Measurements from ENCODE around the gene COQ6.
"Not testable (repeated sequence)": the region's sequence is repeated elsewhere in the genome, so short reads cannot be mapped to it uniquely, and the experiment has no call there.

COQ6 gene

GRCh38 chr14:73976125-73976524 is 26.0 kb downstream of the COQ6 start:
- Histone ChIP-seq H3K27ac (ENCODE audit: low read length) (no peak overlapping the region), H3K9ac (ENCODE audit: low read length) (no peak overlapping the region), H3K27me3 (ENCODE audit: low read depth, low read length) (no peaks in the 10 kb centered on the region), H2AFZ (ENCODE audit: low read depth, low read length) (no peak overlapping the region), H3K4me2 (ENCODE audit: low read length) (no peak overlapping the region), H3K79me2 (ENCODE audit: low read length) (no peaks in the 10 kb centered on the region), H3K4me1 (ENCODE audit: low read length) (no peaks in the 10 kb centered on the region), H3K4me3 (ENCODE audit: low read length) (no peak overlapping the region), H4K20me1 (ENCODE audit: insufficient read depth, low read length) (no peaks in the 10 kb centered on the region), H3K9me3 (ENCODE audit: insufficient read depth, low read length) (no peaks in the 10 kb centered on the region), H3K36me3 (replicated peaks; ENCODE audit: low read depth, low read length) (no peaks in the 10 kb centered on the region)
- TF ChIP-seq CTCF (IDR thresholded peaks at IDR 0.05; ENCODE audit: low read depth, low read length) (no peak), EZH2phosphoT487 (IDR thresholded peaks at IDR 0.05; ENCODE audit: low read depth) (no peak)

- Histone ChIP-seq H3K9me3 (ENCODE audit: insufficient read depth, low read length) (no peaks in the 10 kb centered on the region), H3K36me3 (replicated peaks; ENCODE audit: low read depth, low read length) (no peaks in the 10 kb centered on the region), H3K4me1 (ENCODE audit: low read length) (no peaks in the 10 kb centered on the region), H3K79me2 (ENCODE audit: low read length) (no peaks in the 10 kb centered on the region), H3K27me3 (ENCODE audit: low read depth, low read length) (no peaks in the 10 kb centered on the region), H2AFZ (ENCODE audit: low read depth, low read length) (no peak overlapping the region), H4K20me1 (ENCODE audit: insufficient read depth, low read length) (no peaks in the 10 kb centered on the region), H3K27ac (ENCODE audit: low read length) (no peak overlapping the region), H3K9ac (ENCODE audit: low read length) (no peak overlapping the region), H3K4me2 (ENCODE audit: low read length) (no peak overlapping the region), H3K4me3 (ENCODE audit: low read length) (no peak overlapping the region)
- TF ChIP-seq EZH2phosphoT487 (IDR thresholded peaks at IDR 0.05; ENCODE audit: low read depth) (no peak), CTCF (IDR thresholded peaks at IDR 0.05; ENCODE audit: low read depth, low read length) (no peak)
Measured at GRCh38 chr14:73977896-73978295, 27.8 kb downstream of the COQ6 start.

GRCh38 chr14:73988065-73988464 is 38.0 kb downstream of the COQ6 start:
- H2AFZ ChIP-seq (ENCODE audit: low read depth, low read length): no peak overlapping the region
- H4K20me1 ChIP-seq (ENCODE audit: insufficient read depth, low read length): no peaks in the 10 kb centered on the region
- H3K4me1 ChIP-seq (ENCODE audit: low read length): no peaks in the 10 kb centered on the region
- H3K27me3 ChIP-seq (ENCODE audit: low read depth, low read length): no peaks in the 10 kb centered on the region
- H3K4me3 ChIP-seq (ENCODE audit: low read length): no peak overlapping the region
- H3K36me3 ChIP-seq (replicated peaks; ENCODE audit: low read depth, low read length): peaks cover 3% of the 10 kb centered on the region
- no peak overlapping the region for H3K4me2 ChIP-seq (ENCODE audit: low read length)
- H3K79me2 ChIP-seq (ENCODE audit: low read length): no peaks in the 10 kb centered on the region
- no peaks in the 10 kb centered on the region for H3K9me3 ChIP-seq (ENCODE audit: insufficient read depth, low read length)
- TF ChIP-seq EZH2phosphoT487 (IDR thresholded peaks at IDR 0.05; ENCODE audit: low read depth): no peak
- TF ChIP-seq CTCF (IDR thresholded peaks at IDR 0.05; ENCODE audit: low read depth, low read length): no peak
- no peak overlapping the region for H3K27ac ChIP-seq (ENCODE audit: low read length)
- H3K9ac ChIP-seq (ENCODE audit: low read length): no peak overlapping the region

GRCh38 chr14:73988656-73989055 is 38.6 kb downstream of the COQ6 start:
- not testable (repeated sequence) for H3K79me2 ChIP-seq (ENCODE audit: low read length); H4K20me1 ChIP-seq (ENCODE audit: insufficient read depth, low read length); H3K36me3 ChIP-seq (replicated peaks; ENCODE audit: low read depth, low read length); H3K4me3 ChIP-seq (ENCODE audit: low read length); H3K9ac ChIP-seq (ENCODE audit: low read length); H3K9me3 ChIP-seq (ENCODE audit: insufficient read depth, low read length); H3K4me1 ChIP-seq (ENCODE audit: low read length); H3K27ac ChIP-seq (ENCODE audit: low read length); H3K27me3 ChIP-seq (ENCODE audit: low read depth, low read length); H3K4me2 ChIP-seq (ENCODE audit: low read length); H2AFZ ChIP-seq (ENCODE audit: low read depth, low read length)

- Histone ChIP-seq H3K79me2 (ENCODE audit: low read length) (no peaks in the 10 kb centered on the region), H3K36me3 (replicated peaks; ENCODE audit: low read depth, low read length) (peaks cover 3% of the 10 kb centered on the region), H3K4me2 (ENCODE audit: low read length) (no peak overlapping the region), H3K27ac (ENCODE audit: low read length) (no peak overlapping the region), H4K20me1 (ENCODE audit: insufficient read depth, low read length) (no peaks in the 10 kb centered on the region), H3K4me3 (ENCODE audit: low read length) (no peak overlapping the region), H3K4me1 (ENCODE audit: low read length) (no peaks in the 10 kb centered on the region), H3K9me3 (ENCODE audit: insufficient read depth, low read length) (no peaks in the 10 kb centered on the region), H2AFZ (ENCODE audit: low read depth, low read length) (no peak overlapping the region), H3K27me3 (ENCODE audit: low read depth, low read length) (no peaks in the 10 kb centered on the region), H3K9ac (ENCODE audit: low read length) (no peak overlapping the region)
- TF ChIP-seq EZH2phosphoT487 (IDR thresholded peaks at IDR 0.05; ENCODE audit: low read depth): no peak
- TF ChIP-seq CTCF (IDR thresholded peaks at IDR 0.05; ENCODE audit: low read depth, low read length): no peak
Measured at GRCh38 chr14:73991092-73991491, 41.0 kb downstream of the COQ6 start.

- H3K4me3 ChIP-seq (ENCODE audit: low read length); H3K79me2 ChIP-seq (ENCODE audit: low read length); H3K9ac ChIP-seq (ENCODE audit: low read length); H3K4me1 ChIP-seq (ENCODE audit: low read length); H3K9me3 ChIP-seq (ENCODE audit: insufficient read depth, low read length); H3K4me2 ChIP-seq (ENCODE audit: low read length); H3K27ac ChIP-seq (ENCODE audit: low read length); H3K27me3 ChIP-seq (ENCODE audit: low read depth, low read length); H4K20me1 ChIP-seq (ENCODE audit: insufficient read depth, low read length); H3K36me3 ChIP-seq (replicated peaks; ENCODE audit: low read depth, low read length); H2AFZ ChIP-seq (ENCODE audit: low read depth, low read length): not testable (repeated sequence)
Measured at GRCh38 chr14:73994926-73995325, 44.8 kb downstream of the COQ6 start.
